HG02623 (cell line): ENCODE results near the gene KRTAP4-12.
"Not testable (repeated sequence)": the region's sequence is repeated elsewhere in the genome, so short reads cannot be mapped to it uniquely, and the experiment has no call there.

Experiments
- ATAC-seq: cut with Tn5 transposase; IDR thresholded peaks from one replicate; pipeline ENCODE4 v1.9.1; 2021; ENCODE audit warnings: moderate library complexity; ENCODE audit not compliant: unreplicated experiment

Gene KRTAP4-12

DNA sequence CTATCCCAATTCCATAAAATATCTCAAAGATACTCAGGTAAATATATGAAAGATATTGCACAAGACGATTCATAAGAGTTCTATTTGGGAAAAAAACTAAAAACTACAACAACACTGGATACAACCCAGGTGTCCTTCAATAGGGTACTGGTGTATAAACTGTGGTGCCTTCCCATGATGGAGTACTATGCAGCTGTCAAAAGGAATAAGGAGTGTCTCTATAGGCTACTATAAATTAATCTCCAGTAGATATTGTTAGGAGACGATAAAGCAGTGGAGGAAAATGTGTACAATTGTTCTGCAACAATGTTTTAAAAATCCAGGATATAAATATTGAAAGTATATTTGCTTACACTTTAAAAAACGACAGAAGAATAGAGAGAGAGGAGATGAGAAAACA lies 2.4 kb upstream of the KRTAP4-12 start:
- no peak for ATAC-seq

GRCh38 chr17:41125064-41125463 lies 1.1 kb upstream of the KRTAP4-12 start:
- no peak for ATAC-seq

DNA sequence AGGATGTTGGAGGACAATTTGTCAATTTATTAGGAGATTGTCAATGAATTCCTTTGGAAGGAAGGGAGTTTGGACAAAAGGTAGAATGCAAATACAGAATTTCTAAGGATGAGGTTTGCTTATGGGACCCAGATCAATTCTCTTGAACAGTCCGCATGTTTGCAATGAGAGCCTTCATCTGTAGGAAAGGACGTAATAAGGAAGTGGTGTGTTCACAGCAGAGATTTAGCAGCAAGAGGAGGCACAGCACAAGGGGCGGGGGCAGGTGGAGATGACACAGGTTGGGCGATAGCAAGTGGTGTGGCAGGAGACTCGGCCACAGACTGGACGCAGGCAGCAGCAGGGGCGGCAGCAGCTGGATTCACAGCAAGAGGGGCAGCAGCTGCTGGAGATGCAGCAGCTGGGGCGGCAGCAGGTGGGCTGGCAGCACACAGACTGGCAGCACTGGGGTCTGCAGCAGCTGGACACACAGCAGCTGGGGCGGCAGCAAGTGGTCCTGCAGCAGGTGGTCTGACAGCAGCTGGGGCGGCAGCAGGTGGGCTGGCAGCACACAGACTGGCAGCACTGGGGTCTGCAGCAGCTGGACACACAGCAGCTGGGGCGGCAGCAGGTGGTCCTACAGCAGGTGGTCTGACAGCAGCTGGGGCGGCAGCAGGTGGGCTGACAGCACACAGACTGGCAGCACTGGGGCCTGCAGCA lies 541 bp downstream of the KRTAP4-12 start:
- not testable (repeated sequence) for ATAC-seq

DNA sequence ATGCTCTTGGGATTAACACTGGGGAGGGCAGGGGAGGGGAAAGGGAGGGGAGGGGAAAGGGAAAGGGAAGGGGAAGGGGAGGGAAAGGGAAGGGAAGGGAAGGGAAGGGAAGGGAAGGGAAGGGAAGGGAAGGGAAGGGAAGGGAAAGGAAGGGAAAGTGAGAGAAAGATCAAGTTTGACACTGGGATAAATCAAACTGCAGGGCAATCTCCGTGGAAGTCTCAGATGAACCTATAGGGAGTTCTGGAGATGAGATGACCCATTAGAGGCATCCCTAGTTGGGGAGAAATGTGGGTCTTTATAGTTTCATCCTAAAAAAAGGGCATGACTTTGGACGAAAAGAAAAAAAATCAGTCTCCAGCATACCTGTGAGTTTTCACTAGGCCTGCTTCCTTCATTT lies 2.2 kb downstream of the KRTAP4-12 start:
- ATAC-seq, result no peak

GRCh38 chr17:41119696-41120690 lies 4.0 kb downstream of the KRTAP4-12 start:
- ATAC-seq, result not testable (repeated sequence)

DNA sequence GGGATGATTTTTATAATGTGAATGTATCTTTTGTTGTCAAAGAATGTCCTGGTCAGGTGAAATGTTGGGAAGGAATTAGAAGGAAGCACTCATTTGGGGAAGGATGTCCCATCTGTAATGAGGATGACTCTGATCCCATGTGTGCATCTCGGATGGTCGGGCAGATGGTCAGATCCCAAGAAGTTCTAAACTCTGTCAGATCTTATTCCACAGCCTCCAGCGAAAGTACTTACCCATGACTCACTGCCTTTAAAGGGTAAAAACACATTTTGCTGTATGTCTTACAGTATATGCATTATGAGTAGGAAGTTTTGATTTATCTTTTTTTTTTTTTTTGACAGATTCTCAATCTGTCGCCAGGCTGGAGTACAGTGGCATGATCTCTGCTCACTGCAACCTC lies 5.3 kb downstream of the KRTAP4-12 start:
- ATAC-seq, result no peak

- not testable (repeated sequence) for ATAC-seq
Measured at GRCh38 chr17:41117846-41118386, 6.1 kb downstream of the KRTAP4-12 start, which contains the start of gene KRTAP4-11. Gene KRTAP4-11, minus strand, starts transcription at chr17:41118373. Its CDS starts 58 bp downstream, at chr17:41118315.

DNA sequence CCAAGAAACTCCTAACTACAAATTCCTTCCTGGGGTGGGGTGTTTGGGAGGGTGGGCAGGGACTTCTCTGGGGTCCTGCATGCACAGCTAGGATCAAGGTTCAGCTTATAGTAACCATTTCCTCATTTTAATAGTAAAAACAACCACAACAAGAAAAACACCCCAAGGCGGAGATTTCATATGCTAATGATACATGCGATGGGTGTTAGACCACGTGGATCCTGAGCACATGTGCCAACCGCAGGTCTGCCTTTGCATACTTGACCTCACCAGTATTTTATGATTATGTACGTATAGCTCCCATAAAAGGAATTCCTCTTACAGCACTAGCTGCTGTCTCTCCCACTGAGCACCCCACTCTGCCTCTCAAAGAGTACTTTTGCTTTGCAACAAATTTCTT lies 7.7 kb downstream of the KRTAP4-12 start:
- ATAC-seq, result no peak

DNA sequence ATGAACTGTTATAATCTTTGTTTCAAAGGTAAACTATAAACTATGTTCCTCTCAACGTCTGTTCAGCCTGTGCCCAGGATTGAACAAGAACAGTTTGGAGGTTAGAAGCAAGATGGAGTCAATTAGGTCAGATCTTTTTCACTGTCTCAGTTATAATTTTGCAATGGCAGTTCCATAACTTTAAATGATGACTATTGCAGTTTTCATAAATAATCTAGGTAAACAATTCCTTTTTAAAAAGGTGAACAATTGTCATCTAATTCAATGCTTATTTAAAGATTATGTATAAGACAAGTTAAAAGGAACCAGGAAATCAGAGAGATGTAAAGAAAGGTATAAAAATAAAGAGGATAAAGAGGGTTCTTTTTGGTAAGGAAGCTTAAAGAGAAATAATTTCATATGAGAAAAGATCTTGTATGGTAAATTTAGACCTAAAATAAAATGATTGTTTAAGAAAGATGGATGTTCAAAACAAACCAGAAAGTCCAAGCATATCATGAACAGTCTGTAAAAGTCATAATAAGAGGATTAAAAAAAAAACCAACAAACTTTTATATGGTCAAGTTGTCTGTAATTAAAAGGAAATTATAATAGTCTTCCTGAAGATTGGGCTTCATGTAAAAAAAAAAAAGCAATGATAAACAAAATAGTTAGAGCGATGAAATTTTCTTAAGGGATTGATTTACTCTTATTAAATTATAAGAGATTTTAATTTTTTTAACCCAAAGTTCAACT lies 12.7 kb downstream of the KRTAP4-12 start:
- no peak for ATAC-seq

DNA sequence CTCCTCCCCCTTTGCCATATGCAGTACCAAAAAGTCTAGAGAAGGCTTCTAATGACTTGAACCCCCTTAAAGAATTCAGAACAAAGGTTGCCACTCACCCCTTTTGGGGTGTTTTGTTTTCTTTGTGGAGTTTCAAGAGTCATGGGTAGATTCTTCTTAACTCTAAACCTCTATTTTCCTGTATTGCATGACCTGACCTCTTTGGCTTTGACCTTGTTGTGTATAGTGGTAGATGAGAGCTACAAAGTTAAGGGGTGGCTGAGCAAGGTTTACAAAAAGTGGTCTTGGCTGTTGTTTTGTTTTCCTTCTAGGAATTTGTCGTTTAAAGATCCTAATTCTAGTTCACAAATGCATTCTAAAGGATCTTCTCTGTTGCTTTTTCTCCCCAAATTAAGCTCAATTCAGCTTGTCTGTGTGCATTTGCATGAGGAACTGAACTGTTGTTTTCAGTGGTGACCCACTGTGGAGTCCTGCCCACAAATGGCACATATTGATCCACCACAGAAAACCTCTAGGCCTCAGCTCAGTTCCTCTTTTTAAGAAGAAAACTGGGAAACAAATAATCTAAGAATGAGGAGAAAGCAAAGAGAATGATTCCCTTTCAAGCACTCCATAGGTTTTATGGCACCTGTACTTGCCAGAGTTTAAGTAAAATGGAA lies 15.1 kb downstream of the KRTAP4-12 start:
- not testable (repeated sequence) for ATAC-seq

DNA sequence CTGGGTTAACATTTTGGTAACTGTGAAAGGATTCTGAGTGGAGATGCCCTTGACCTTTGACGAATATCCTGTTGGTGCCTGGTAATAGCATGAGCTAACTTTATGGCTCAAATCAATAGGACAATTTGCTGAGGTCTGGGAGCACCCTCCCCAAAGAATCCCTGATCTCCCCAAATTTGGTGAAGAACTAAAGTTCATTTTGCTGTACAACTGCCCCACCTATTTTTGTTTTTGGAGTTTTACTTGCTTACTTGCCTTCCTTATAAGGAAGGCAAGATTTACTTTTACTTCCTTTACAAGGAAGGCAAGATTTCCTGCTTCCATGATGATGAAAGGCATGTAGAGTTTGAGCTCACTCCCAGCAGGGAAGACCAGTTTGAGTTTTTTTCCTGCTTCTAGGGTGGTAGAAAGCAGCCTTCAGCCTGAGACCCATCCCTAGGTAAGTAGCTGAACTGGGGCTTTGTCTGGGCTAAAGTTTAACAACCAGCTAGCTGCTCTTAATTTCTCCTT lies 16.0 kb downstream of the KRTAP4-12 start:
- ATAC-seq, result no peak

DNA sequence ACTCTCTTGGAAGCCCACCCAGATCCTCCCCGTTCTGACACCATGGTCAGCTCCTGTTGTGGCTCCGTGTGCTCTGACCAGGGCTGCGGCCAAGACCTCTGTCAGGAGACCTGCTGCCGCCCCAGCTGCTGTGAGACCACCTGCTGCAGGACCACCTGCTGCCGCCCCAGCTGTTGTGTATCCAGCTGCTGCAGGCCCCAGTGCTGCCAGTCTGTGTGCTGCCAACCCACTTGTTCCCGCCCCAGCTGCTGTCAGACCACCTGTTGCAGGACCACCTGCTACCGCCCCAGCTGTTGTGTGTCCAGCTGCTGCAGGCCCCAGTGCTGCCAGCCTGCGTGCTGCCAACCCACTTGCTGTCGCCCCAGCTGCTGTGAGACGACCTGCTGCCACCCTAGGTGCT lies 18.6 kb downstream of the KRTAP4-12 start, which contains the start of gene KRTAP4-9:
TSS of gene KRTAP4-9 (plus strand) at position 43 of the 400 bp plus-strand sequence. CDS start at position 43, 0 bp downstream.
- not testable (repeated sequence) for ATAC-seq

DNA sequence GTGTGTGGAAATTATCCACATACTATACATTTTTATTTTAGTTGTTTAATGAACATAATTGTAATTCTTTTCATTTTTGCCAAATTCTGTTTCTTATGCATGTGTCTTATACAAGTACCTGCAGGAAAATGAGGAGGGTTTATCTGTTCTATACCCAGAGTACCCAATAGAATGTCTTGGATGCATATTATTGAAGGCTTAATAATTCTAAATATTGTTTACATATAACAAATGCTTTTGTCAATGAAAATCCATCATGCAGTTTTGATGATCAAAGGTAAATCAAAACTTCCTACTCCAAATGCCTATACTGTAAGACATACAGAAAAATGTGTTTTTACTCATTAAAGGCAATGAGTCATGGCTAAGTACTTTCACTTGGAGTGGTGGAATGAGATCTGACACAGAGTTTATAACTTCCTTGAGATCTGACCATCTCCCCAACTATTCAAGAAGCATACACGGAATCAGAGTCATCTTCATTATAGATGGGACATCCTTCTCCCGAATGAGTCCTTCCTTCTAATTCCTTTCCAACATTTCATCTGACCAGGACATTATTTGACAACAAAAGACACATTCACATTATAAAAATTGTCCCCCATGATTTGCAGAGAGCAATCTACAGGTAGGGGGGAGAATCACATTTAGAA lies 19.5 kb downstream of the KRTAP4-12 start:
- ATAC-seq, result not testable (repeated sequence)

DNA sequence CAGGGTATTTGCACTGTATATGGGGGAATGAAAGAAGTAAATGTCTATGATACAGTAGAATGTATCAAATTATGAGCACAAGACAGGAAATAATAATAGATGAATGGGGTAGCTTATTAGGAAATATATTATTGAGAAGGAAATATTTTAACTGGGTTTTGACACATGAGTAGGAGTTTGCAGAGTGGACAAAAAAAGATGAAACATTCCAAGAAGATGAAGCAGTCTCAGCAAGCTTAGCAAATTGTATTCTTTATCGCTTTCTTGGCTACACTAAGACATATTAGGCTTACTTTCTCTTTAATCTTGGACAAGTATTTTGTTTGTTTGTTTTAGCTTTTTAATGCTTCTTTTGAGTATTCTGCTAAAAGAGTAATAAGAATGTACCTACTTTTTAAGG lies 20.1 kb downstream of the KRTAP4-12 start:
- ATAC-seq, result no peak

DNA sequence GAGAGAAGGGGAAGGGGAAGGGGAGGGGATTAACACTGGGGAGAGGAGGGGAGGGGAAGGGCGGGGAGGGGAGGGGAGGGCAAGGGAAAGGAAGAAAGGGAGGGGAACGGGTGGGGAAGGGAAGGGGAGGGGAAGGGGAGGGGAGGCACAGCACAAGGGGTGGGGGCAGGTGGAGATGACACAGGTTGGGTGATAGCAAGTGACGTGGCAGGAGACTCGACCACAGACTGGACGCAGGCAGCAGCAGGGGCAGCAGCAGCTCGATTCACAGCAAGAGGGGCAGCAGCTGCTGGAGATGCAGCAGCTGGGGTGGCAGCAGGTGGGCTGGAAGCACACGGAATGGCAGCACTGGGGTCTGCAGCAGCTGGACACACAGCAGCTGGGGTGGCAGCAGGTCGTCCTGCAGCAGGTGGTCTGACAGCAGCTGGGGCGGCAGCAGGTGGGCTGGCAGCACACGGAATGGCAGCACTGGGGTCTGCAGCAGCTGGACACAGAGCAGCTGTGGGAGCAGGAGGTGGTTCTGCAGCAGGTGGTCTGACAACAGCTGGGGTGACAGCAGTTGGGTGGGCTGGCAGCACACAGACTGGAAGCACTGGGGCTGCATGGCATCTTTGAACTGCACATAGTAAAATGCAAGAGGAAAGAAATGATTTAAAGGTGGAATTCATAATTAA lies 22.3 kb downstream of the KRTAP4-12 start, which contains the start of gene KRTAP4-16:
TSS of gene KRTAP4-16 (minus strand) at position 624 of the 674 bp plus-strand sequence. CDS start at position 624, 0 bp downstream.
- no peak for ATAC-seq

- not testable (repeated sequence) for ATAC-seq
Measured at GRCh38 chr17:41099682-41100480, 24.1 kb downstream of the KRTAP4-12 start.

- no peak for ATAC-seq
Measured at GRCh38 chr17:41098481-41098880, 25.5 kb downstream of the KRTAP4-12 start.

DNA sequence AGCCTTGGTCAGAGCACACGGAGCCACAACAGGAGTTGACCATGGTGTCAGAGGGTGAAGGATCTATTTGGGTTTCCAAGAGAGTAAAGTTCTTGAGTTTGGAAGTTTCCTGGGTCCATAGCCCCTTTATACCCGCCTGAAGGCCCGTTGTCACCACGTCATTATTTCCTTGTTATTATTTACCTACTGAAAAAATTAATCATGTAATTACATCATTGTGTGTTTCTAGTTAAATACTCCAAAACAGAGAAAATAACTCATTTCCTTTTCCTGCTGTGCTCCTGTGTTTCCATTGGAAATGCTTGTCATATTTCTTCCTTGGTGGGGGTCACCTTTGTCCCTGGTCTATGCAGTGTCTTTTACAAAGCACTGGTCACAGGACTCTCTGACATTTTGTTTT lies 25.9 kb downstream of the KRTAP4-12 start, which contains the start of gene KRTAP4-8:
TSS of gene KRTAP4-8 (minus strand) at position 101 of the 400 bp plus-strand sequence. CDS start at position 43, 58 bp downstream.
- ATAC-seq, result no peak
